ENCODE measurements around the gene ASB3. TPM values are rescaled to one million over a fixed set of nuclear protein-coding genes. Genes with fewer than 3 reads are reported as not detected.

The ASB3 gene
- total RNA-seq, 1 experiment from 2014 or later = 11.9 TPM

GRCh38 chr2:53769318-53769945, 17.3 kb downstream of the ASB3 start:
- no peaks in the 10 kb centered on the region for H3K27me3 ChIP-seq (ENCODE audit: low read length)
- peaks cover 28% of the 10 kb centered on the region for H3K4me1 ChIP-seq (ENCODE audit: insufficient read depth, low read length)
- DNase-seq (no peak), ATAC-seq (no peak)
- 0 out of 2 replicates have a peak, but pooled peaks cover 6% of the 10 kb centered on the region for H3K36me3 ChIP-seq (ENCODE audit: low read depth, low read length)
- no peaks in the 10 kb centered on the region for H3K9me2 ChIP-seq (replicated peaks; ENCODE audit: low read length)
- ChIA-PET CTCF (no interaction called here), POLR2A (ENCODE audit: unreplicated experiment) (no interaction called here)
- peaks cover 45% of the 10 kb centered on the region for H3K79me2 ChIP-seq (ENCODE audit: low read length)
- H3K9me3 ChIP-seq (ENCODE audit: low read length) = no peaks in the 10 kb centered on the region
- peak overlapping the region; percentile 87 for H3K4me2 ChIP-seq (ENCODE audit: low read length)
- H3K27ac ChIP-seq (ENCODE audit: low read length) = no peak overlapping the region
- intact Hi-C loops (cut with micrococcal nuclease) = no loop called here
- H3F3A ChIP-seq (ENCODE audit: low read length, unreplicated experiment) = no peaks in the 10 kb centered on the region
- H4K20me1 ChIP-seq (ENCODE audit: low read length) = no peaks in the 10 kb centered on the region
- TF ChIP-seq CTCF (conservative IDR thresholded peaks at IDR 0.05; ENCODE audit: low read depth, low read length) = no peak
- TF ChIP-seq EZH2 (IDR thresholded peaks at IDR 0.05; ENCODE audit: low read length, unreplicated experiment) = no peak
- no peak for TF ChIP-seq EZH2phosphoT487 (IDR thresholded peaks at IDR 0.05; ENCODE audit: borderline replicate concordance, low read length)
- H3K4me3 ChIP-seq (ENCODE audit: low read length) = peak overlapping the region; percentile 88
- H2AFZ ChIP-seq (ENCODE audit: low read length) = no peak overlapping the region
- no peak overlapping the region for H3K9ac ChIP-seq (ENCODE audit: low read length)
- BruUV-seq (replicated peaks) = no TSS peak

DNA sequence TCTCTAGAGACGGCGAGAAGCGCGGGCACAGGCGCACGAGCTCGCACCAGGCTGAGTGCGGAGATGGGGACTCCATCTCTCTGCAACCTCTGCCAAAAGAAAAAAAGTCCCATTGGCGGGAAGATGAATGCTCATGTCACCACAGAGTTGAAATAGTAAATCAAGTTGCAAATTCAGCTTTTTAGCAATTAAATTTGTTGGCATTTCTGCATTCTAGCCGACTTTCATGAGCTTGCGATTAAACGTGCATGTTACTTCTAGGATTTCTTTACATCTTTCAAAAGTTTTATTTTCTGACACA, 18.6 kb downstream of the ASB3 start:
- Histone ChIP-seq H3K4me3 (ENCODE audit: low read length) (peak overlapping the region; percentile 88), H3F3A (ENCODE audit: low read length, unreplicated experiment) (no peaks in the 10 kb centered on the region), H3K79me2 (ENCODE audit: low read length) (peaks cover 40% of the 10 kb centered on the region), H3K27me3 (ENCODE audit: low read length) (no peaks in the 10 kb centered on the region), H3K36me3 (ENCODE audit: low read depth, low read length) (0 out of 2 replicates have a peak, but pooled peaks cover 3% of the 10 kb centered on the region), H3K4me2 (ENCODE audit: low read length) (peak overlapping the region; percentile 87), H3K27ac (ENCODE audit: low read length) (peak overlapping the region; percentile 39), H3K9ac (ENCODE audit: low read length) (peak overlapping the region; percentile 82), H3K9me2 (replicated peaks; ENCODE audit: low read length) (no peaks in the 10 kb centered on the region), H2AFZ (ENCODE audit: low read length) (peak overlapping the region; percentile 94), H3K4me1 (ENCODE audit: insufficient read depth, low read length) (peaks cover 28% of the 10 kb centered on the region), H4K20me1 (ENCODE audit: low read length) (no peaks in the 10 kb centered on the region), H3K9me3 (ENCODE audit: low read length) (no peaks in the 10 kb centered on the region)
- CTCF ChIA-PET = no interaction called here
- peak; percentile 81 for ATAC-seq
- intact Hi-C loops (cut with micrococcal nuclease) = no loop called here
- POLR2A ChIA-PET (ENCODE audit: unreplicated experiment) = no interaction called here
- DNase-seq = peak; percentile 58
- TF ChIP-seq EZH2phosphoT487 (IDR thresholded peaks at IDR 0.05; ENCODE audit: borderline replicate concordance, low read length) (no peak), EZH2 (IDR thresholded peaks at IDR 0.05; ENCODE audit: low read length, unreplicated experiment) (no peak), CTCF (conservative IDR thresholded peaks at IDR 0.05; ENCODE audit: low read depth, low read length) (no peak)
- BruUV-seq (replicated peaks) = no TSS peak

All from PC-3 (cell line).